D721Med (cell line): ENCODE measurements around the gene ZNF592.

ENCODE experiments used
- DNase-seq: peaks from one replicate; pipeline ENCODE4 v3.0.0; 2011; ENCODE audit warnings: low spot score; ENCODE audit not compliant: insufficient read length
- FAIRE-seq: peaks from 2 replicates; lab custom pipeline; 2011; peaks lifted over from hg19 to GRCh38; lab: Jason Lieb, UNC
- TF ChIP-seq, protein P1 (sequence below): IDR thresholded peaks from 2 replicates; pipeline ENCODE4 v1.5.1; 2012; ENCODE audit warnings: mild to moderate bottlenecking, control low read depth; ENCODE audit not compliant: insufficient read depth; ENCODE audit errors: missing control alignments

Gene ZNF592

DNA sequence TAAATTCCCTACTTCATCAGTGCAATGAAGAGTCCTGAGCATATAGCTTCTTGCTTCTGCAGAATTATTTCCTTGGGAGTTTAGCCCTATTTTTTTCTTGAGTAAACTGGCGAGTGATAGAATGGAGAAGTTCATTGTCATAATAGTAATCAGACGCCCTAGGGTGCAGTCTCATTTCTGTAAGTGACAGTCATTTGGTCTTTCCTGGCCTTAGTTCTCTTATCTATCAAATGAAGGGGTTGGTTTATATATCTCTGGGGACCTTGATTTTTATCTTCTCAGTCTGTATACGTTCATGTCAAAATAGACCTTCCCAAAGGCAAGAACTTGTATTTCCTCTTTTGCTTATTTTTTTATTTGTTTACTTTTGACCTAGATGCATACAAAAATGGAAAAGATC lies 58.8 kb downstream of the ZNF592 start:
- no peak for FAIRE-seq
- TF ChIP-seq, protein P1, sequence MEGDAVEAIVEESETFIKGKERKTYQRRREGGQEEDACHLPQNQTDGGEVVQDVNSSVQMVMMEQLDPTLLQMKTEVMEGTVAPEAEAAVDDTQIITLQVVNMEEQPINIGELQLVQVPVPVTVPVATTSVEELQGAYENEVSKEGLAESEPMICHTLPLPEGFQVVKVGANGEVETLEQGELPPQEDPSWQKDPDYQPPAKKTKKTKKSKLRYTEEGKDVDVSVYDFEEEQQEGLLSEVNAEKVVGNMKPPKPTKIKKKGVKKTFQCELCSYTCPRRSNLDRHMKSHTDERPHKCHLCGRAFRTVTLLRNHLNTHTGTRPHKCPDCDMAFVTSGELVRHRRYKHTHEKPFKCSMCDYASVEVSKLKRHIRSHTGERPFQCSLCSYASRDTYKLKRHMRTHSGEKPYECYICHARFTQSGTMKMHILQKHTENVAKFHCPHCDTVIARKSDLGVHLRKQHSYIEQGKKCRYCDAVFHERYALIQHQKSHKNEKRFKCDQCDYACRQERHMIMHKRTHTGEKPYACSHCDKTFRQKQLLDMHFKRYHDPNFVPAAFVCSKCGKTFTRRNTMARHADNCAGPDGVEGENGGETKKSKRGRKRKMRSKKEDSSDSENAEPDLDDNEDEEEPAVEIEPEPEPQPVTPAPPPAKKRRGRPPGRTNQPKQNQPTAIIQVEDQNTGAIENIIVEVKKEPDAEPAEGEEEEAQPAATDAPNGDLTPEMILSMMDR, result no peak

DNA sequence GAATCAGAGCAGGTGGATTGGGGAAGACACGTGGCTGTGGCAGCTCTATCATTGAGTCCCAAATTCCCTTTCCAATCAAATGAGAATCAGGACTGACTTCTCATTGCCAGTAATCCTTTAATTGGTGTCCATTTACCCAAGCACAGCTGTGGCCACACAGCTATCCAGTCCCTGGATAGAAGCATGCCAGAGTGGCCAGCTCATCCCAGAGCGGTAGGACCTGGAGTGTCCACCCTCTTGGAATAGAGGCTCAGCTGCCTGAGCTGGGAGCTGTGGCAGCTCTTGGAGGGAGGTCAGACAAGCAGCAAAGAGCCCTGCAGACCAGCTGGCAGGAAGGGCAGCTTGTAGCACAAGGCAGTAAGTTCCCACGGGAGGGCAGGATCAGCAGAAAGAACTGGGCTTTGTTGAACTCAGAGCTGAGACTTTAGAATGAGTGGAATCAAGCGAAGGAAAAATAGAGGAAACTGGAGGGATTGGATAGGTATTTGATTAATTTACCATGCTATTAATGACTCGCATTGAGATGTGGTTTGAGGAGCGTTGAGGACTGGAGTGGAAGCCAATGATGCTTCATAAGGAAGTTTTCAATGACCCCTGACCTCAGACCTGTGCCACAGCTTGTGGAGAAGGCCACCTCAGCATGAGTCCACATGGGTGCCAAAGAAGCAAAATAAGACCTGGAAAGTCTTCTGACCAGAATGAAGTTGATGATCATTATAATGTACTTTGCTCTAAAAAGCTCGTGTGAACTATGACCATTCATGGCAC lies 61.9 kb downstream of the ZNF592 start:
- TF ChIP-seq, protein P1, result no peak
- DNase-seq, result no peak
- no peak for FAIRE-seq

More for the DNA sequence above, 58.8 kb downstream of the ZNF592 start:
- no peak for DNase-seq

DNA sequence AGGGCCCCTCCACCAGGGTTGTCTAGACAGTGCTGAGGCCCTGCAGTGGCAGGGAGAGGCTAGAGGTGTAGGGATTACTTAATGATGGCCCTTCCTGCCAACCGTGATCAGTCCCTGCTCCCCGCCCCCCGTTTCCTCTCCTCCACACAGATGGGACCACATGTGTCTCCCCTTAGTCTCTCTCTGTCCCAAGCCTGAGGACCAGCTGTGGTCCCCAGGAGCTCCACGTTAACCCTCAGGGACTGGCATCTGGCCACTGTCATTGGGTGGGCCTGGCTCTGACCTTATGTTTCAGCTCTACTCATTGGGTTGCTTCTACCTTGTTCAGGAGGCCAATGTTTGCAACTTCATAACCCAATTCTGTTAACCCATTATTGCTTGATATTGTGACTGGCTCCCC lies 62.8 kb downstream of the ZNF592 start:
- FAIRE-seq (no peak), DNase-seq (no peak)
- TF ChIP-seq, protein P1, result no peak

DNA sequence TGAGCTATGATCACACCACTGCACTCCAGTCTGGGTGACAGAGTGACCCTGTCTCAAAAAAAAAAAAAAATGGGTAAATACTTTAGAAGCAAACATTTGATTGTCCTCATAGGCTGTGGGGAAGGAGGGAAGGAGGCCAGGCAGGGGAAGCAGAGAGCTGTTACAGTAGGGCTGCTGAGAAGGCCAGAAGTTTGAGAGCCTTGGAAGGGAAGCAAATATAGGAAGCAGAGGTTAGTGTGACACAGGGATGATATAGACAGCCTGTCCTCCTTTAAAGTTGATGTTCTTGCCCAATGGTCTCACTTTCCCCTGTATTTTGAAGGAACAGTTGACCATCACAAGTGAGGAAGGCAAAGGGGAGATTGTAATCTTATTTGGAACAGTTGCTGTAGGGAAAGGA lies 63.4 kb downstream of the ZNF592 start:
- no peak for FAIRE-seq
- DNase-seq, result no peak
- TF ChIP-seq, protein P1, result no peak

DNA sequence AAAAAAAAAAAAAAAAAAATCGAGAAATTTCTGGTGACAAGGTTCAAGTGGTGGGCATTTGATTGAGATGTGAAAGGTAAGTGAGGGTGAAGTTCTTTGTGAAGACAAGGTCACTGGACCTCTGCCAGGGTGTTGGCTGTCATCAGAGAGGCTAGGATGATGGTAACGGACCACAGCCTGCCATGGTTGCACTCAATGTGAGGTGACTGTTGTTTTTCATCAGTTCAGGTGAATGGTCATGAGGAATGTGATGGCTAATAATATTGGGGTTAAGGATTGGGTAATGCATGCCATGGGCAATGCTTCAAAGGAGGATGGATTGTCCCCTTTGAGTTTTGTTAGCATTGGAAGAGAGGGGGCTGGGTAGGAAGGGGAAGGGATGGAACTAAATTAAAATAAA lies 64.5 kb downstream of the ZNF592 start:
- no peak for FAIRE-seq
- no peak for DNase-seq
- TF ChIP-seq, protein P1, result no peak

DNA sequence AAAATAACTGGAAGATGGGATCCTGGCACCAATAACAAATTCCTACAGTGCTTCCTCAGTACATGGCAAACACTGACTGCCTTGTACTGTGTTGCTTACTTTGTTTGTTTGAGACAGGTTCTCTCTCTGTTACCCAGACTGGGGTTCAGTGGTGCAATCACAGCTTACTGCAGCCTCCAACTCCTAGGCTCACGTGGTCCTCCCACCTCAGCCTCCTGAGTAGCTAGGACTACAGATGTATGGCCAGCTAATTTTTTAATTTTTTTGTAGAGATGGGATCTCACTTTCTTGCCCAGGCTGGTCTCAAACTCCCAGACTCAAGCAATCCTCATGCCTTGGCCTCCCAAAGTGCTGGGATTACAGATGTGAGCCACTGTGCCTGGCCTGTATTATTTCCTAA lies 65.0 kb downstream of the ZNF592 start:
- no peak for DNase-seq
- TF ChIP-seq, protein P1, result no peak
- no peak for FAIRE-seq

DNA sequence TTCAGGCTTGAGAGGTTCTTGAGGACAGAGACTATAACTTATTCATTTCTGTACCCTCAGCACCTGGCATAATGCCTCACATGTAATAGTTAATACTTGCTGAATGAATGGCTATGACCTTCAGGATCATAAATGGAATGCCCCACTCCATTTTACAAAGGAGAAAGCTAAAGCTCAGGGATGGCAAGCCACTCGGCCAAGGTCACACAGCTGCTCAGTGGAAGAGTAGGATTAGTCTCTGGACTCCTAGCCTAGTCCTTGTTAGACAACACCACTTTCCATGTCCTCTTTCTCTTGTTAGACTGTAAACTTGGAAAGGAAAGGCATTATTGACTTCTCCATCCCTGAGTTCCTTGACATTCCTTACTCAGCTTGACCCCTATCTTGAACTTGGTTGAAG lies 65.5 kb downstream of the ZNF592 start:
- DNase-seq (no peak), FAIRE-seq (no peak)
- TF ChIP-seq, protein P1, result no peak
